M059J (cell line): ENCODE measurements around the gene OPN3. TPM values are rescaled to one million over a fixed set of nuclear protein-coding genes. Genes with fewer than 3 reads are reported as not detected.
A peak's percentile ranks its signal among the peaks of the same experiment; 100 is the strongest.
"Not testable (repeated sequence)": the region's sequence is repeated elsewhere in the genome, so short reads cannot be mapped to it uniquely, and the experiment has no call there.

Source experiments
- DNase-seq: peaks from one replicate; pipeline ENCODE4 v3.0.0-alpha.2; 2012; ENCODE audit warnings: low read depth
- total RNA-seq: library from RNA; depleted of rRNA; stranded (reverse); fragments of >200 nt; shearing (Covaris generic); gene quantifications from 2 replicates; pipeline ENCODE4 v1.2.3, GENCODE V29; 2014; rRNA removed

OPN3 gene
- total RNA-seq = 30.2 and 30.8 TPM in 2 replicates

GRCh38 chr1:241640149-241640866 lies at the start of gene OPN3, which contains the start of gene CHML:
TSS of gene OPN3 (minus strand) at chr1:241640369. CDS start at chr1:241640254, 115 bp downstream.
TSS of gene CHML (minus strand) at chr1:241640369. CDS start at chr1:241635766, 4,603 bp downstream.
- DNase-seq = peak; percentile 84

- DNase-seq = peak; percentile 83
Observed at GRCh38 chr1:241688940-241689368, 48.8 kb upstream of the OPN3 start.

GRCh38 chr1:241684108-241684507 lies 43.9 kb upstream of the OPN3 start:
- DNase-seq = no peak

GRCh38 chr1:241682921-241683320 lies 42.8 kb upstream of the OPN3 start:
- no peak for DNase-seq

GRCh38 chr1:241681861-241682448 lies 41.8 kb upstream of the OPN3 start:
- not testable (repeated sequence) for DNase-seq

GRCh38 chr1:241679961-241680360 lies 39.8 kb upstream of the OPN3 start:
- no peak for DNase-seq

GRCh38 chr1:241679404-241679803 lies 39.2 kb upstream of the OPN3 start:
- DNase-seq = no peak

- DNase-seq = no peak
Observed at GRCh38 chr1:241678536-241678935, 38.4 kb upstream of the OPN3 start.

- no peak for DNase-seq
Observed at GRCh38 chr1:241677201-241677600, 37.0 kb upstream of the OPN3 start.

GRCh38 chr1:241675983-241676382 lies 35.8 kb upstream of the OPN3 start:
- DNase-seq = no peak

- DNase-seq = no peak
Observed at GRCh38 chr1:241674805-241675384, 34.7 kb upstream of the OPN3 start.

- no peak for DNase-seq
Observed at GRCh38 chr1:241672301-241672700, 32.1 kb upstream of the OPN3 start.

- no peak for DNase-seq
Observed at GRCh38 chr1:241666419-241666818, 26.2 kb upstream of the OPN3 start.

- no peak for DNase-seq
Observed at GRCh38 chr1:241660424-241660972, 20.3 kb upstream of the OPN3 start.

- not testable (repeated sequence) for DNase-seq
Observed at GRCh38 chr1:241659016-241659415, 18.8 kb upstream of the OPN3 start.

GRCh38 chr1:241658081-241658793 lies 18.1 kb upstream of the OPN3 start:
- DNase-seq = peak; percentile 70

- no peak for DNase-seq
Observed at GRCh38 chr1:241654641-241655040, 14.5 kb upstream of the OPN3 start.

GRCh38 chr1:241654019-241654418 lies 13.8 kb upstream of the OPN3 start:
- DNase-seq = no peak

GRCh38 chr1:241652012-241652411 lies 11.8 kb upstream of the OPN3 start, which contains the start of gene WDR64:
TSS of gene WDR64 (plus strand) at chr1:241652281. CDS start at chr1:241652485, 204 bp downstream.
- DNase-seq = no peak

GRCh38 chr1:241648159-241648558 lies 8.0 kb upstream of the OPN3 start:
- DNase-seq = no peak

- DNase-seq = peak; percentile 64
Observed at GRCh38 chr1:241647658-241648057, 7.5 kb upstream of the OPN3 start.

GRCh38 chr1:241646201-241646600 lies 6.0 kb upstream of the OPN3 start:
- no peak for DNase-seq
